Measurements from ENCODE around the gene SMARCC2. TPM values are rescaled to one million over a fixed set of nuclear protein-coding genes. Genes with fewer than 3 reads are reported as not detected.

SMARCC2 gene
- total and polyA plus RNA-seq, 9 of the 15 experiments (the other 6 are each of a cell fraction or from before 2014, with no cell fraction given), result 11.9 to 86.0 (median 36.6) TPM

GRCh38 chr12:56158029-56158925, 31.0 kb downstream of the SMARCC2 start, which contains the start of gene MYL6 (continued):
- TF ChIP-seq GTF2B (IDR thresholded peaks at IDR 0.05; ENCODE audit: extremely low read depth, insufficient read length) (peak; percentile 71), ZBTB1 (CRISPR knock-in tag; IDR thresholded peaks at IDR 0.05; ENCODE audit: borderline replicate concordance, low read depth) (no peak), TCF15 (CRISPR knock-in tag; IDR thresholded peaks at IDR 0.05) (0 out of 2 replicates have a peak, but pooled peaks have one; percentile 13), ZBTB33 (CRISPR knock-in tag; IDR thresholded peaks at IDR 0.05) (peak; percentile 11; the same call in 1 of the 2 replicates), KLF6 (CRISPR knock-in tag; IDR thresholded peaks at IDR 0.05; ENCODE audit: borderline replicate concordance) (peak; percentile 69), POLR2A (conservative IDR thresholded peaks at IDR 0.05) (peak; percentile 99), NFIC (IDR thresholded peaks at IDR 0.05) (peak; percentile 62), ZNF3 (CRISPR knock-in tag; IDR thresholded peaks at IDR 0.05) (peak; percentile 55), EZH2 (IDR thresholded peaks at IDR 0.05; ENCODE audit: borderline replicate concordance, low read depth, low read length) (no peak), ZNF133 (CRISPR knock-in tag; IDR thresholded peaks at IDR 0.05) (no peak), MBD1 (CRISPR knock-in tag; IDR thresholded peaks at IDR 0.05) (no peak), MTA1 (IDR thresholded peaks at IDR 0.05; ENCODE audit: borderline replicate concordance) (peak; percentile 77), CGGBP1 (CRISPR knock-in tag; IDR thresholded peaks at IDR 0.05) (peak; percentile 60; the same call in 1 of the 2 replicates), CREB5 (CRISPR knock-in tag; IDR thresholded peaks at IDR 0.05) (peak; percentile 92), NRF1 (conservative IDR thresholded peaks at IDR 0.05 in 1 of 2, IDR thresholded peaks at IDR 0.05 in 1 of 2) (no peak), DNMT1 (IDR thresholded peaks at IDR 0.05) (no peak), PML (IDR thresholded peaks at IDR 0.05; ENCODE audit: low read length) (peak; percentile 85), RBFOX2 (IDR thresholded peaks at IDR 0.05; ENCODE audit: low read depth, low read length) (peak; percentile 96), IRF9 (tag; IDR thresholded peaks at IDR 0.05) (0 out of 2 replicates have a peak, but pooled peaks have one; percentile 16)

All from K562 (cell line).